MV-4-11 (cell line): Measurements from ENCODE around the gene REC114.
"Not testable (repeated sequence)": the region's sequence is repeated elsewhere in the genome, so short reads cannot be mapped to it uniquely, and the experiment has no call there.

Experiments used
- DNase-seq: peaks from one replicate; lab custom pipeline; 2025; lab: John Stamatoyannopoulos, UW

Gene REC114

DNA sequence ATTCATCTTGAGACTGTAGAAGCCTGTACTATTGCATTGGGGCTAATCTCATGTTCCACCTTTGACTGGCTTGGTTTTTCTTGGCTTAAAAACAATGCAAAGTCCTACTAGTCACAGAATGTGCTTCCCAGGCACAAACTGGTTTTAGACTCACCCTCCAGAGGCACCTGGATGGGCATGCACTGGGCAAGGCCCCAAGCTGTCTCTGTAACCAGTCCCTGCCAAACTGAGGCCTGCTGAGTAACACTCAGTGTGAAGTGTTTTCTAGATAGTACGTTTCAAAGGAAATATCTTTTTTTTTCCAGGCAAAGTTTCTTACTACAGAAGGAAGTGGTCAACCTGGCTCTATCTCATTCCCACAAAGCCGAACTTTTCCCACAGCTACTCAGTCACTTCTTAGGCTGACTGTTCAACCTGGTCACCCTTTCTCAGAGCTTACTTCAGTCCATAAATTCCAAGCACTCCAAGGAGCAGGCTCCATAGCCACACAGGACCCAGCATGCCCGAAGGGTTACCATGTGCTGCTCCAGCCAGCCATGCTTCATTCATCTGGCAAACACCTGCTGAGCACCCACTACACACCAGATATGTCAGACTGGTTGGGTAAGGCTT is 132.8 kb downstream of the REC114 start:
- DNase-seq = no peak

GRCh38 chr15:73577593-73577992 is 134.6 kb downstream of the REC114 start:
- not testable (repeated sequence) for DNase-seq

DNA sequence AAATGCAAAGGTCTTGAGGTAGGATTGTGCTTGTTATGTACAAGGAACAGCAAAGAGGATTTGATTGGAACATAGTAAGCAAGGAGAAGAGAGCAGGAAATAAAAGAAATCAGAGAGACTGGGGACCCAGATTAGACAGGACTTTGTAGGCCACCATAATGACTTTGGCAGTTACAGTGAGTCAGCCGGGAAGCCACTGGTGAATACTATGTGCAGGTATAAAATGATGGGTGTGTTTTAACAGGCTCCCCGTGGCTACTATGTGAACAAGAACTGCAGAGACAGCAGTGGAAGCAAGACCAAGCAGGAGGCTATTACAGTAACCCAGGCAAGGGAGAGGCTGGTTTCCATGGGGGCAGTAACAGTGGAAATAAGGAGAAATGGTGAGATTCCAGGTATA is 135.1 kb downstream of the REC114 start:
- no peak for DNase-seq

DNA sequence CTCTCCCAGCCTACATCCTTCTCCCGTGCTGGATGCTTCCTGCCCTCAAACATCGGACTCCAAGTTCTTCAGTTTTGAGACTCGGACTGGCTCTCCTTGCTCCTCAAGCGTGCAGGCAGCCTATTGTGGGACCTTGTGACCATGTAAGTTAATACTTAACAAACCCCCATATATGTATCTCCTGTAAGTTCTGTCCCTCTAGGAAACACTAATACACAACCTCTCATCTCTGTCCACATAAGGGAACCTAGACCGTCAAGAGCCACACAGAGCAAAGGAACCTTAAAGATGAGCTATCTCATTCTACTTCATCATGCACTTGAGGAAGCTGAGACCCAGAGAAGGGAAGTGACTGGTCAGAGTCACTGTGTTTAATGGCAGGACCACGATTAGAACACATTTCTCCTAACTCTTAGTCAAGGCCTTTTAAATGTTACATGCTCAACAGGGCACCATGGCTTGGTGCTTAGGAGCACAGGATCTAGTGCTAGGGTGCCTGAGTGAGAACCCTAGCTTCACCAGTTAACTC is 140.0 kb downstream of the REC114 start:
- peak; percentile 3 for DNase-seq

GRCh38 chr15:73583544-73583943 is 140.6 kb downstream of the REC114 start:
- DNase-seq = no peak

DNA sequence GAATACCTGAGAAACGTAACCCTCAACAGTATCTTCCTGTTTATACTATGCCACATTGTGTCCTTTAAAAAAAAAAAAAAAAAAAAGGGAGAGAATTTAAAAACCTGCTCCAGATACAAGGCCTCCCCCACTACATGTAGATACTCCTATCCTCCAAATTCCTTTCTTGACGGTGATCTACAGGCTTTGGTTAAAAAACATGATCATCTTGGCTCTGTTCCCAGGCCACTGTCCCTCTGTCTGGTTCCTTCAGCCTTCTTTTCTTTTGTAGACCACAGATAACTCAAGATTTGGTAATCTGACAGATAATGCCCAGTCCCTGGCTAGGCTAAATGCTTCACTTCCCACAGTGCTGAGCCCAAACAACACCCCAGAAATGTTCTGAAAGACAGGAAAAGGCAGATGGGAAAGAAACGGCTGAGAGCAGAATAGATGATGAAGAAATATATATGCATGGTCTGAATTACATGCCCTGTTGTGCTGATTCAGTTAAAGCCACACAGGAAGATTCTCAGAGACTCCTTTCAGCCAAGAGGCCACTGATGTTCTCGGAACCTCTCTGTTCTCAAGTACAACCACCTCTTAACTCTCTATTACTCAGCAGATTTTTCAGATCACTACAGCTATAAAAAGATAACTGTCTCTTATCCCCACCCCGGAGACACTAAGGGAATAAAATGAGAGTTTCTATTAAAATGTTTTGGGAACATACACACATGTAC is 141.9 kb downstream of the REC114 start:
- DNase-seq = peak; percentile 4

DNA sequence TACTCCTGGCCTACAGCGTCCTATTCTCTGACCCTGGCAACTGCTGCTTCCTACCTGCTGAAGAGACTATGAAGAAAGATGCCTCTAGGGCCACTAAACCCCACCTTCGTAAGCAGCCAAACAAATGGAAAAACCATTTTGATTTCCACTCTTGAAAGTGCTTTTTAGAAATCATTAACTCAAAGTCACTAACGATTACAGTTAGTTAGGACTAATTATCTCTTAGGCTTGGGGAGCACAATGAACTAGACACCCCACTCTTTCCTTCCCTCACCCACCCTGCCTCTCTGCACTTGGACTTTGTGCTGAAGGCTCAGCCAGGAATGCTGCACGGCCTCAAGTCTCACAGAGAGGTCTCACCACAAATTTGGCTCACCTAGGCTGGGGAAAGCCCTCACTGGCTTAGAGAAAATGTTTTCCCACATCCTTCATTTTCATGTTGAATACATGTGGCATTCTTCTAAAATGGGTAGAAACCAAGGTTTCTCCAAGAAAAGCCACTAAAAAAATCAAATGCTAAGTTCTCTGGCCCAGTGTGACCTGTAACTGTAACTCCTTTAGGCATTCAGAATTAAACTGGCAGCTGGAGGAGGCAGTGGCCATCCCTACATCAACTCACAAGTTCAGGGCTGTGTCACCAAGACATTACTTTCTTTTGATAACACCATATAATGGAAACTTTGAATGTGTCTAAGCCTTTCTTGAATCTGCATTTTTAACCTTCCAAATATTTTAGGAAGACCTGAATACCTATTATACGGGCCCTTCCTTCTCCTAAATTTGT is 143.1 kb downstream of the REC114 start:
- DNase-seq = no peak

DNA sequence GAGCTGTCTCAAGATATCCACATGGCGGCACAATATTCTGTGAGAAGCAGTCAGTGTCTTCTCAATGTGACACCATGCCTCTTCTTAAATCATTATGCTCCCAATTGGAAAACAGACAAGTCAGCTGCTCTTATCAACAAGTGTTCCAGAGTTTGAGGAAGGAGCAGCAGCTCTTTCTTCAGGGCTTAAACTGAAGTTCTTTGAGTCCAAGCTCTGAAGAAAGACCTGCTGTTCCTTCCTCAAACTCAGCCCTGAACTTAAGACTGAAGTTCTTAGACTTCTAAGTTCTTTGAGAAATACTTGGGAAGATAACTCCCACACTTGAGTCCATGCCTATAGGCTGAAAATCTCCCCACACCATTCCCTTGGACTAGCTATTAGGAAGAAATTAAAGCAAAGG is 146.8 kb downstream of the REC114 start:
- DNase-seq = peak; percentile 15

GRCh38 chr15:73590263-73590662 is 147.3 kb downstream of the REC114 start:
- DNase-seq = no peak

DNA sequence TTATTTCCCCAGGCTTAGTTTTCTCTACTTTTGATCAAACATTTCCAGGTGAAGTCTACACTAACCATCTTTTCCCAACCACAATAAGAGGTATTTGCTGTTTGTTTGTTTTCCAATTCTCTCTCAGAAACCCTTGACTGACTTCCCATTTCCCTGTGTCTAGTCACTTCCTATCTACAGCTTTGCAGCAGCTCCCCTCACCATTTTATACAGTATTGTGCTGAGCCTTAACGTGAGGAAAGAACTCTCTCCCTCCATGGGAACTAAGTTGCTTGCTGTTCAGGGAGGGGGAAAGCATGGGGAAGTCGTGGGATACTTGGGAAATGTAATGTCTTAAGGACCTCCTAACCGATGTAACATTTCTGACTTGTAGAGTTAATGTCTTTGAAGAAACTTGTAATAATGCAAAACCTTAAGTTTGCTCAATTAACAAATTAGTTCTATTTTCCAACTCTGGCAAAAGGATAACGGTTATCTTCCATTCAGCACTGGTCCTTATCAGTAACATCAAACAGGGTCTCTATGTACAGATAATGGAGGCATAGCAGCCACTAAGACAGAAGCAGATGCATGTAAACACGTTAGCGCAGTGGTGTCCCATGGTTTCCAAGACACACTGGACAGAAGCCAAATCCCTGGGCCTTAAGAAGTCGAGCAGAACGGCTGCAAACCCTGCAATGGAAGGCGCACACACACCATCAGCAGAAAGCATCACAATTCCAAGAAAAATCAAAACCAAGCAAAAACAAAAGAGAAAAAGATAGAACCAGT is 150.5 kb downstream of the REC114 start:
- DNase-seq = no peak

DNA sequence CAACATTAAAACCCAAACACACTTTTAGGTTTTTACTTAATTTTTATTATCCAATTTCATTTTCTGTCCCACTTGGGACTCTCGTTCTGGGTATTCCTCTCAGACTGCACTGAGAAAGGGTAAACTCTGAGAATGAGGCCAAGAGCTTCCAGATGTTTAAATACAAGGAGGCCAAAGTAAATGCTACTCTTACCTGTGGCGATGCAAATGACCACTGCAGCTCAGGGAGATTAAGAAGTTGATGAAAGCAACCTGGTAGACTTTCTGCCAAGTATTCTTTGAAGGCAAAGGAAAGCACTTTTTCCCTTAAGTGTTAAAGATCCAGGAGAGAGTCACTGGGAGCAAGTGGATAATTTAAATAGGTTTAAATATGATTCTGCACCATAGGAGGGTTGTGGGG is 151.1 kb downstream of the REC114 start:
- no peak for DNase-seq

- DNase-seq = no peak
These were observed 153.2 kb downstream of the REC114 start for GRCh38 chr15:73596174-73596573.

DNA sequence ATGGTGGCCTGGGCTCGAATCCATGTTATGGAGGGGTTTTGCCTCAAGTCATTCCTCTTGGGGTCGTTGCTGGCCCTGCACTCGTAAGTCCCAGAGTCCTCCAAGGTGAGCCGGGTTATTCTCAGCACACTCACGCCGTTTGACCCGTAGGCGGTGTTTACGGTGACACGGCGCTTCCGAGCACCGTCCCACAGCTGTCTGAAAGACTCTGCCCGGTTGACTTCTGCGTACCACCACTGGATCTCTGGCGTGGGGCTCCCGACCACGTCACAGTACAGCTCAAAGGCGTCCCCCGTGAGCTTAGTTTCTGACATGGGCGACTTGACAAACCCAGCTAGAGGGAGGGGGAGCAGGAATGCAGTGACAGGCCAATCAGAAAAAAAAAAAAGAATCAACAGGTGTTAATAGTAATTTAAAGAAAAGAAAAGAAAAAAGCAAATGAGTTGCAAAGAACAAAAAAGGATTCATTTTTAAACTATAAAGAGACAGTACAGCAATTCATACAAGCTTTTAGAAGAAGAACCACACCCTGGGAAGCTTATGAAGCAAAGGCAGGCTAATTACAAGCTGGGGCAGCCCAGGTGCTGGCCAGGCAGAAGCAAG is 154.2 kb downstream of the REC114 start:
- no peak for DNase-seq

GRCh38 chr15:73598530-73599160 is 155.7 kb downstream of the REC114 start:
- no peak for DNase-seq

- no peak for DNase-seq
These were observed 157.0 kb downstream of the REC114 start for GRCh38 chr15:73599934-73600333.

- no peak for DNase-seq
These were observed 157.7 kb downstream of the REC114 start for GRCh38 chr15:73600413-73601335.

DNA sequence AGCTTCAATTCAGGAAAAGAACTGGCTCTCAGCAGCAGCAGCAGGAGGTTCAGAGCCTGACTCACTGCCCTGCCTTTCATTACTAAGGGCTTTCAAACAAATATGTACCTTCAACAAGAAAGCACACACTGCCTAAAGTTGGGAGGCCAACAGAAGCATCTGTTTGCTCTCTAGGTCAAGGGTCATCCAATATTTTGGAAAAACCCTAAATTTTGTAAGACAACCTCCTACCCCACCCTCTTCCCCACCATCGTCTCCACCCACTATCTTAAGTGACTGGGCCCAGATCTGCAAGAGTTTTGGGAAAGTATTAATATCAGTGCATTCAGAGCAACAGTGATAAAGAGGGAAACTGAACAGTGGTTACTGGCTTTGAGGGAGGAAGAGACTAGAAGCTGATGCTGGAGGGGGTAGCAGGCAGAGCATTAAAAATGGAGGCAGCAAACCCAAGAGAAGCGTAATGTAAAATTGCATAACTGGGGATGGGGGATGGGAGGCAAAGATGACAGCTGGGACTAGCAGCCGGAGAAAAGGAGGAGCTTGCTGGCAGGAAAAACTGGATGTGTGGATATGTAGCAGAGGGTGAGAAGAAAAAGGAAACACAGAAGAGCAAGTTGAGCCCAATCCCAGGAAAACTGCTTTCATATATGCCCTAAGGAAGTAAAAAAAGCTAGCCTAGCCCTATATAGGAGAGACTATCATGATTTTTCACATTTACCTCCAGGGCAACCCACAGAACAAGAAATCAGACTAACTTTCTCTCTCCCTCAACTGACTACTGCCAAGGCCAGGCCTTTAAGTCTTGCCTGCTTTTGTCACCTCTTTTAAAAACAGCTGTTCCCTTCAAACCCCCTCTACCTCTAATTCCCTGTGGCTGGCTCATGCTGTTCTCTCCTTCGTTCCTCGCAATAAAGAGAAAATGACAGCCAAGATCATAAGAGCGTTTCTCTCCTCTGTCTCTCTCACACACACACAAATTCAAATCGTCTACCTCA is 158.8 kb downstream of the REC114 start:
- peak; percentile 10 for DNase-seq

DNA sequence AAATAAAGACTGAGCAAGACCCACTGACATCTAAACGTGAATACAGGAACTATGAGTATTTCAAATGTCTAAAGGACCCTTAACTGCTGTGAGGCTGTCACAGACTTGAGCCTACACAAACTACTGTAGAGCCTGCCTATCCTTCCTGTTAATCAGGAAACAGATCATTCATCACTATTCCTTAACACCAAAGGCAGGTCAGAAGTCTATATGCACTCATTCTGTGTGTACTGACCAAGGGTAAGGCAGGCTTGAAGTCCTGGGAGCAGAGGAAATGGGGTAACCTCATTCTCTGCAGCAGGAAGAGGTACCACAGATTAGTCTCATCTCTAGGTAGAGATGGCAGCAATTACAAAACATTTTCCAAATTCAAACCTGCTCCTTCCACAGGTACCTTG is 159.5 kb downstream of the REC114 start:
- DNase-seq = no peak

DNA sequence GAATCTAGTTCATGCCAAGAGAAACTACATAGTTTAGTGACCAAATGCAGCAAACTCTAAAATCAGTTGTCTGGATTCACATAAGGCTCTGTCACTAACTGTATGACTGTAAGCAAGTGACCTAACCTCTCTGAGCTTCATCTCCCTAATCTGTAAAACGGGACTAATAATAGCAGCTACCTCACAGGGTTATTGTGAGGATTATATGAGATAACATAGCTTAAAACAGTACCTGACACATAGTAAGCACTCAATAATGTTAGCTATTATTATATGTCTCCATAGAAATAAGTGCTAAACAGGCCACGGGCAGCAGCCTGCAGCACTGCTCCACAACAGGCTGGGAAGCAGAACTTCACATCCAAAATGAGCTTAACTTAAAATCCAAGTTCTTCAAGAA is 160.0 kb downstream of the REC114 start:
- DNase-seq = no peak
